IMR-90 (cell line): Measurements from ENCODE around the gene CXXC1. TPM values are rescaled to one million over a fixed set of nuclear protein-coding genes. Genes with fewer than 3 reads are reported as not detected.

Source experiments
- ATAC-seq: fragments of 200-7000 bp; cut with Tn5 transposase; 2 replicates; pipeline ENCODE4 v1.9.1; 2020; ENCODE audit warnings: low read depth, mild to moderate bottlenecking, moderate library complexity
- BruUV-seq: library from RNA; stranded (reverse); fragments of 400-500 nt; replicated peaks from 2 replicates; lab custom pipeline; 2021; lab: Mats Ljungman, UMichigan
- CTCF ChIA-PET: fragments of 300-600 bp; formaldehyde crosslinking; extraction: SDS; loops from one replicate; lab custom pipeline; 2021; ENCODE audit warnings: antibody characterized with exemption; lab: Yijun Ruan, JAX
- POLR2A ChIA-PET: fragments of 300-600 bp; sonication (Branson Sonifier 250); formaldehyde crosslinking; loops from one replicate; lab custom pipeline; 2022; ENCODE audit warnings: antibody characterized with exemption; ENCODE audit not compliant: unreplicated experiment; lab: Charles Lee
- DNase-seq: peaks from one replicate; pipeline ENCODE4 v3.0.0; 2013
- H2AFZ ChIP-seq: replicated peaks from 2 replicates; pipeline ENCODE3; 2013; ENCODE audit warnings: low read length, mild to moderate bottlenecking; ENCODE audit not compliant: poor library complexity
- H2AK5ac ChIP-seq: 2 replicates; pipeline ENCODE4 v1.6.1; 2013; ENCODE audit warnings: low read depth, low read length, inconsistent platforms
- H2AK9ac ChIP-seq: replicated peaks from 2 replicates; pipeline ENCODE3; 2013; ENCODE audit warnings: mild to moderate bottlenecking, low read depth, low read length, moderate library complexity; ENCODE audit not compliant: poor library complexity
- H2BK120ac ChIP-seq: 2 replicates; pipeline ENCODE4 v1.6.1; 2013; ENCODE audit warnings: low read depth, low read length, inconsistent platforms
- H2BK15ac ChIP-seq: 3 replicates; pipeline ENCODE4 v1.6.1; 2013; ENCODE audit warnings: low read depth, low read length, inconsistent platforms
- H2BK20ac ChIP-seq: 2 replicates; pipeline ENCODE4 v1.6.1; 2013; ENCODE audit warnings: low read depth, mild to moderate bottlenecking, inconsistent platforms, low read length, moderate library complexity
- H2BK5ac ChIP-seq: 2 replicates; pipeline ENCODE4 v1.6.1; 2013; ENCODE audit warnings: mild to moderate bottlenecking, low read depth, low read length, inconsistent platforms; ENCODE audit not compliant: poor library complexity, severe bottlenecking
- H3K14ac ChIP-seq: replicated peaks from 2 replicates; pipeline ENCODE4 v1.6.1; 2013; ENCODE audit warnings: low read depth, low read length, inconsistent platforms
- H3K18ac ChIP-seq: 2 replicates; pipeline ENCODE4 v1.6.1; 2013; ENCODE audit warnings: low read depth, low read length, control low read depth
- H3K23ac ChIP-seq: 2 replicates; pipeline ENCODE4 v1.6.1; 2013; ENCODE audit warnings: low read depth, low read length, inconsistent platforms
- H3K27ac ChIP-seq: 2 replicates; pipeline ENCODE4 v1.5.1; 2013; ENCODE audit warnings: mild to moderate bottlenecking, control low read depth, low read length; ENCODE audit not compliant: insufficient read depth
- H3K27me3 ChIP-seq: 2 replicates; pipeline ENCODE4 v1.6.1; 2013; ENCODE audit warnings: low read length; ENCODE audit not compliant: control insufficient read depth, insufficient read depth
- H3K36me3 ChIP-seq: 2 replicates; pipeline ENCODE4 v1.6.1; 2013; ENCODE audit warnings: low read length, mixed read lengths; ENCODE audit not compliant: control insufficient read depth, insufficient read depth
- H3K4ac ChIP-seq: 2 replicates; pipeline ENCODE4 v1.6.1; 2013; ENCODE audit warnings: low read depth, low read length, inconsistent platforms
- H3K4me1 ChIP-seq: 2 replicates; pipeline ENCODE4 v1.6.1; 2013; ENCODE audit warnings: low read length, mixed read lengths; ENCODE audit not compliant: control insufficient read depth, insufficient read depth
- H3K4me2 ChIP-seq: 2 replicates; pipeline ENCODE4 v1.6.1; 2013; ENCODE audit warnings: low read depth, mild to moderate bottlenecking, control low read depth, low read length, moderate library complexity
- H3K4me3 ChIP-seq: 2 replicates; pipeline ENCODE4 v1.5.1; 2013; ENCODE audit warnings: low read depth, mild to moderate bottlenecking, control low read depth, low read length, moderate library complexity; ENCODE audit not compliant: insufficient read depth
- H3K56ac ChIP-seq: 2 replicates; pipeline ENCODE4 v1.6.1; 2013; ENCODE audit warnings: low read length, inconsistent platforms; ENCODE audit not compliant: insufficient read depth; ENCODE audit errors: extremely low read depth
- H3K79me1 ChIP-seq, 2 experiments: 2 replicates each; pipeline ENCODE4 v1.6.1; 2013; ENCODE audit warnings: low read length in 2 of 2, inconsistent platforms in 1 of 2, low read depth in 1 of 2
- H3K9ac ChIP-seq: 2 replicates; pipeline ENCODE4 v1.6.1; 2013; ENCODE audit warnings: low read depth, low read length, control low read depth
- H3K9me1 ChIP-seq: 2 replicates; pipeline ENCODE4 v1.6.1; 2013; ENCODE audit warnings: low read length, inconsistent platforms; ENCODE audit not compliant: insufficient read depth
- H3K9me3 ChIP-seq: 2 replicates; pipeline ENCODE4 v1.6.1; 2013; ENCODE audit warnings: low read length; ENCODE audit not compliant: control insufficient read depth, insufficient read depth
- H4K20me1 ChIP-seq: 2 replicates; pipeline ENCODE4 v1.6.1; 2013; ENCODE audit warnings: low read length, inconsistent platforms; ENCODE audit not compliant: insufficient read depth
- H4K5ac ChIP-seq: 2 replicates; pipeline ENCODE4 v1.6.1; 2013; ENCODE audit warnings: mild to moderate bottlenecking, low read depth, low read length, control low read depth
- H4K8ac ChIP-seq, 2 experiments: 2 replicates each; pipeline ENCODE4 v1.6.1; 2013; ENCODE audit warnings: low read depth in 2 of 2, low read length in 2 of 2, control low read depth in 1 of 2, inconsistent platforms in 1 of 2
- H4K91ac ChIP-seq: 2 replicates; pipeline ENCODE4 v1.6.1; 2013; ENCODE audit warnings: low read depth, low read length, inconsistent platforms; ENCODE audit not compliant: insufficient read depth
- CTCF ChIP-seq: conservative IDR thresholded peaks from 2 replicates; pipeline ENCODE4 v1.5.1; 2012; ENCODE audit warnings: mild to moderate bottlenecking, low read depth, low read length, improper control_type of control experiment
- MXI1 ChIP-seq: IDR thresholded peaks from 2 replicates; pipeline ENCODE4 v1.6.1; 2012; ENCODE audit warnings: low read depth, mild to moderate bottlenecking, low read length, moderate library complexity, borderline replicate concordance
- NFE2L2 ChIP-seq: fragments of 150-350 bp; IDR thresholded peaks from 2 replicates; pipeline ENCODE4 v1.6.1; 2016; ENCODE audit warnings: low read depth, mild to moderate bottlenecking, low read length
- WGBS, 2 experiments: methylation state at CpG; one replicate each; pipeline versions ENCODE4 v1.1.5 to v1.1.7; 2013; ENCODE audit warnings: missing lambda C conversion rate in 2 of 2; ENCODE audit not compliant: insufficient read length in 1 of 2; ENCODE audit errors: extremely low coverage in 2 of 2; 5-methylcytosine and 5-hydroxymethylcytosine counted together
- dilution Hi-C: fragments of 300-500 bp; cut with HindIII; formaldehyde crosslinking; loops from one replicate; pipeline ENCODE4 v1.14.3; 2018; ENCODE audit warnings: low sequenced_read_pairs; ENCODE audit not compliant: unreplicated experiment
- in situ Hi-C: fragments of 300-500 bp; cut with MboI; formaldehyde crosslinking; loops from 3 replicates; pipeline ENCODE4 v1.14.3; 2019; ENCODE audit warnings: low sequenced_read_pairs, inconsistent platforms, mixed read lengths
- intact Hi-C: fragments of 100-400 bp; cut with micrococcal nuclease; formaldehyde crosslinking; loops from 2 replicates; pipeline ENCODE4 v1.10.0; 2022
- polyA plus RNA-seq, 3 experiments: library from polyadenylated mRNA; depleted of rRNA; stranded (reverse); fragments of >200 nt; gene quantifications; 2 replicates each; pipeline ENCODE4 v1.2.3, GENCODE V29; 2012; ENCODE audit warnings: low replicate concordance in 1 of 3
- total RNA-seq: library from RNA; depleted of rRNA; stranded (reverse); fragments of >200 nt; gene quantifications from 2 replicates; pipeline ENCODE4 v1.2.3, GENCODE V29; 2012

Gene CXXC1
- total and polyA plus RNA-seq, 2 of the 4 experiments (the other 2 are of a cell fraction): 24.0 to 66.2 TPM

- DNase-seq: no peak
- Histone ChIP-seq H3K14ac (no peak overlapping the region), H3K18ac (no peak overlapping the region), H3K56ac (no peak overlapping the region), H3K4me1 (no peaks in the 10 kb centered on the region), H3K4me3 (no peak overlapping the region), H3K27me3 (peaks cover 7% of the 10 kb centered on the region; the same call in 1 of the 2 replicates), H3K9me1 (no peaks in the 10 kb centered on the region), H2BK15ac (no peak overlapping the region), H2BK120ac (no peak overlapping the region), H2AK5ac (no peak overlapping the region), H3K4me2 (no peak overlapping the region), H3K36me3 (no peaks in the 10 kb centered on the region), H3K79me1 (no peaks in the 10 kb centered on the region), H4K8ac (no peak overlapping the region), H3K4ac (no peak overlapping the region), H3K23ac (no peak overlapping the region), H4K91ac (no peak overlapping the region), H2AFZ (no peak overlapping the region), H3K9ac (no peak overlapping the region), H4K20me1 (no peaks in the 10 kb centered on the region), H3K27ac (no peak overlapping the region), H2AK9ac (no peak overlapping the region), H3K9me3 (no peaks in the 10 kb centered on the region), H2BK20ac (no peak overlapping the region), H2BK5ac (no peak overlapping the region), H4K5ac (no peak overlapping the region)
- intact Hi-C loops (no loop called here), in situ Hi-C loops (loop anchor here (25.0 kb wide), 2 partner anchors 744 to 1656 kb away; partner anchors contain the start of gene SMAD4), dilution Hi-C loops (no loop called here)
- POLR2A ChIA-PET: no interaction called here
- TF ChIP-seq NFE2L2 (no peak), CTCF (no peak), MXI1 (no peak)
- BruUV-seq: no TSS peak
- WGBS, 2 experiments: no CpG with 5 or more reads among the region's 1 CpG
- CTCF ChIA-PET: no interaction called here
- ATAC-seq: no peak
Observed at GRCh38 chr18:50293039-50293438, 5.5 kb upstream of the CXXC1 start.
